ENCODE results near the gene CACNA1D.
A peak's percentile ranks its signal among the peaks of the same experiment; 100 is the strongest.

CACNA1D gene

GRCh38 chr3:53835257-53835656, 340.8 kb downstream of the CACNA1D start:
- no peak for DNase-seq

DNA sequence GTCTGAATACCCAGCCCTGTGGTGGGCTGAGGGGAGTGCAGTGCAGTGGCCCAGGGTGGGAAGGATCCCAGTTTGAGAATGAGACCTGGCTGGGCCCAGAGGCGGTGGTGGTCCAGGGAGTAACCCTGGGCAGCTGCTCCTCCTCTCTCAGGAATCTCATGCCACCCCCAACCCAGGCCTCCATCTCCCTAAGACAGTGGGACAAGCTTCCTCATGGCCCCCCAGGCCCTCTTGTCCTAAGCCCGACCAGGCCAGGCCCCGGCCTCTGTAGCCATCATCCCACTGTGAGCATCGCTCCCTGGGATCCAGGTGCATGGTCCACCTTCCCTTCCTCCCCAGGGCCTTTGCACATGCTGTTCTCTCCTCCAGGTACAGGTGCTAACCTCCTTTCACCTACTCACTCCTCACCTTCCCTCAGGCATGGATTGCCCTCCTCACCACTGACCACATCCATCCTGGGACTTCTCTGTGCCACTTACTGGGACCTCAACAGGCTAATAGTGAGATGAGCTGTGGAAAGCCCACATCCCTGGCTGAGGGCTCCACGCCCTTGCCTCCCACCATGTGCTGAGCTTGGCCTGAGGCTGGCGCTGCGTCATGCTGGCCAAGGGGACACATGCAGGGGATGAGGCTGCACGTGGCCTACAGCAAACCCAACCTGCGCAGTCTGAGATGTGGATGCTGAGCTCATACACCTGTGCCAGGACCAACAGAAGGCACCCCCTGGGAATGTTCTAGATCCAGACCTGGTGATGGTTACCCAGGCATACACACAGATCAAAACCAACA, 341.9 kb downstream of the CACNA1D start:
- DNase-seq: no peak

- DNase-seq: no peak
Measured at GRCh38 chr3:53837331-53837730, 342.9 kb downstream of the CACNA1D start.

GRCh38 chr3:53841296-53841695, 346.9 kb downstream of the CACNA1D start:
- DNase-seq: peak; percentile 36

DNA sequence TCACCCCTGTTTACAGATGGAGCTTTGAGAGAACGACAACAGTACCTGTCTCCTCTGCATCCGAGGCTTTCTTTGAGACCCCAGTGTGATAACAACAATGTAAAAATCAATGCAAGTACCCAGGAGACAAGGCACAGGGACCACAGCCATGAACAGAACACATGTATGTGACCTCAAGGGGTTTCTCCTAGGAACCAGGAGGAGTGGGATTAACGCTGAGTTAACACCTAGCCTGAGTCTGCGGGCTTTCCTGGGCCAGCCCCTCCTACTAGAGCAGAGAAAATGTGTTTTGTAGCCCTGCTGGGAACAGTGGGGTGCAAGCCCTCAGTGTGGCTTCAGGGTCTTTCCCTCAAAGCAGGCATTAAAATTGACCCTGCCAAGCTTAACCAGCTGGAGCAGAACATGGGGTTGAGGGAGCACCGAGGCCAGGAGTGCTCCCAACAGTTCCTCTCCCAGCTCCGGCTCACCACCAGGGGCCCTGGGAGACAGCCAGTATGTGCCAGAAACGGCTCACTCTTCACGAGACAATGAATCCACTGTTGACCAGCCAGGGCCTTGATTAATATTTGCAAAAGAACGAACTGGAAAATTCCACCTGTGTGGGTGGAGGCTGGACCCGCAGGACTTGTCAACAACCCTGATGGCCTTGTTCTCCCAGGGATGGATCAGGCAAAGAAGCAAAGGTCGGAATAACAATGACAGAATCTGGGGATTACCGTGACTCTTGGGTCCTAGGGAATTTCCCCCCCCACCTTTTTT, 348.2 kb downstream of the CACNA1D start:
- DNase-seq: peak; percentile 27

DNA sequence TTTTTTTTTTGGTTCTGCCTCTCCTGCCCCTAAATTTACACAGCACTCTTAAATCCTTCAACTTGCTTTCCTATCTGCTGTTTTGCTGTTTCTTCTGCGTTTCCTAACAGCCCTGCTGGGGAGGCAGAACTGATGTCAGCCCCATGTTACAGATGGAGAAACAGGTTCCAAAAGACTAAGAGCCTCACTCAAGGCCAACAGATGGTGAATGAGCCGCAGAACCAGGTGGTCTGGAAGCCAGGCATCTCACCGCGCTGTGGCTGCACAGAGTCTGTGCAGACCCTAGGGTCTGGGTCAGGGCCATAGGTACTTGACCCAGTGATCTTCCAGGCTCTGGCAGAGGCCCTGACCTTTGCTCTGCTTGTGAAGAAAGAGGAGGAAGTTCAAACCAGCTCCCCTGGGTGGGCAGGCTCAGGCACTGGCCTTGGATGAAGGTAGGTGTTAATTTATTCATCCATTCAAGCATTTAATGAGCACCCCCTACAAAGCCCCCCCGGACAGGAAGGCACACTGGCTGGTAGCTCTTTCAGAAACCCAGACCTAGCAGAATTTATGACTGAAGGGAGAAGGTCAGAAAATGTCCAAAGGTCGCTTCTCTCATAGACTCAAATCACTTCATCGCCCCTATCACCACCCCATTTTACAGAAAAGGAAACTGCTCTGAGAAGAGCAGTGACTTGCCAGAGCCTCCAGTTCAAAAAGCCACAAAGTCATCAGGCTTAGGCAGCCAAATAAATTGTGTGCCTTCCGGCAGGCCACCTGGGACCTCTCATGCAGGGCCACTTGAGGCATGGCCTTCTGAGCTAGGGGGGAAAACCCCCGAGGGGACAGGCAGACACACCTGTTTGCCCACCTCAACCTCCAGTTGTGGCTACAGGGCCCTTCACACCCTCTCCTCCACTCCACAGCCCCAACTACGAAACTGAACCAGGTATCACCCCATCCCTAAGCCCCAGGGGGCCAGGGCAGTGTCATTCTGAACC, 349.1 kb downstream of the CACNA1D start:
- peak; percentile 57 for DNase-seq

GRCh38 chr3:53844262-53845102, 350.1 kb downstream of the CACNA1D start:
- DNase-seq: no peak

DNA sequence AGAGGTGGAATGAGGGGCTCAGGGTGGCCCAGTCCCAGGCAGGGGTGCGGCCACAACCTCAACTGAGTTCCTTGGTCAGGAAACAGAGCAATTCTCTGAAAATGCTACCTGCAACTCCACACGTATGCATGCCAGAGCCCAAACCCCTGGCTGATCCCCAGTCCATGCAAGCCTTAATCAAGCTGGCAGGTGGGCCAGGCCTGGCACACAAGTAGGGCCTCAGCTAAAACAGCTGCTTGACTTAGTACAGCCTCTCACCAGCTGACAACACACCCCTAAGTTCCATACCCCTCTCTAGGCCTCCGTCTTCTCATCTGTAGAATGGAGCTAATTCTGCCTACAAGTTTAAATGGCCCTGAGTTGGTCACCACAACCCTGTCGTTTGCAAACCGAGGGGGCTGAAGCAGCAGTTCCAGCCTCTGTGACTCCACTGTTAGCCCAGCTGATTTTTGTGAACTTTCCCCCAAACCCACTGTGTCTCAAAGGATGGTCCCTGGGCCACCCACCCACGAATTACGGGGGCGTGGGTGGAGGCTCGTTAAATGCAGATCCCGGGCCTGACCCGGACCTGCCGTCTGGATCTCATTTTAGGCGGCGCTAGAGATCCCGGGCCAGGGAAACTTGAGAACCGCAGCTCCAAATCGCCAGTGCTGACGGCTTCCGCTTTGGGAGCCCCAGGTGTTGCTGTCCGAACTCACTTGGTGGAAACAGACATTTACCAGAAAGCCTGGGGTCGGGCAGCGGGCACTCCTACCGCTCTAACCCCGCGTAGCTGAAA, 350.9 kb downstream of the CACNA1D start:
- DNase-seq: no peak

GRCh38 chr3:53845881-53846133, 351.4 kb downstream of the CACNA1D start:
- DNase-seq: no peak

GRCh38 chr3:53846134-53846850, 351.9 kb downstream of the CACNA1D start, which contains the start of the genes CHDH and IL17RB:
Gene CHDH, minus strand, starts transcription at chr3:53846419. Its CDS starts 22,411 bp downstream, at chr3:53824008.
Gene IL17RB, plus strand, starts transcription at chr3:53846568. Its CDS starts 21 bp downstream, at chr3:53846589.
- peak; percentile 64 for DNase-seq

- no peak for DNase-seq
Measured at GRCh38 chr3:53846851-53847155, 352.4 kb downstream of the CACNA1D start.

GRCh38 chr3:53849916-53850315, 355.5 kb downstream of the CACNA1D start:
- no peak for DNase-seq

DNA sequence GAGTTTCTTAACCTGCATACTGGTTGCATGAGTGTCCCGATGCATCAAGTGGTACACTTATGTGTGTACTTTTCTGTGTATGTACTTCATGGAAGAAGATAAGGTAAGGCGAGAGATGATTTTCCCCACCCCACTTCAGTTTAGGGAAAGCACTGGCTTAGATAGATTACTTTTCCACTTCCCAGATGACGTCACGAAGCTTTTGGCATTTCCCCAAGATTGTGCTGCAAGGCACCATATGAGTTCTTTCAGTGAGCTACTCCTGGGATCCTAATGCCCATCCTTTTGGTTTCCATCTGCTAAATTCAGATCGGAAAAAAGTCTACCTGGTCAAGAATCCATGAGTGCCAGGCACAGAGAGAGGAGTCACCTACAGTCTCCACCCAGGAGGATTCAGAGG, 356.5 kb downstream of the CACNA1D start:
- no peak for DNase-seq

DNA sequence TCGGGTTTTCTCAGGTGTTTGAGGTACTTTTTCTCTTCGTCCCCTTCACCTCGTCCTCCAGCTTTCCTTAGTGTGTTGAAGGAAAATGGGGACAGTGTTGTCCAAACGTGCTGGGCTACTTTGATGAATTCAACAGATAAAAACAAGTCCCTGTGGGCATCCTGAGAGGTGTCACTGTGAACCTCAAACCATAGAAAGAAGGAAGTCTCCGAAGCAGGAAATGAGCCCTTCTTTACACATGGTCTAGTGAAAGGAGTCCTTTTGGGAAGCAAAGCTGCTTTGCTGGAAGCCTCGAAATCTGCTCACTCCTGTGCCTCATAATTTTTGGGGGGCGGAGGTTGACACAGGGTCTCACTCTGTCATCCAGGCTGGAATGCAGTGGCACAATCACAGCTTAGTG, 362.6 kb downstream of the CACNA1D start:
- DNase-seq: no peak

- no peak for DNase-seq
Measured at GRCh38 chr3:53858096-53858741, 363.8 kb downstream of the CACNA1D start.

DNA sequence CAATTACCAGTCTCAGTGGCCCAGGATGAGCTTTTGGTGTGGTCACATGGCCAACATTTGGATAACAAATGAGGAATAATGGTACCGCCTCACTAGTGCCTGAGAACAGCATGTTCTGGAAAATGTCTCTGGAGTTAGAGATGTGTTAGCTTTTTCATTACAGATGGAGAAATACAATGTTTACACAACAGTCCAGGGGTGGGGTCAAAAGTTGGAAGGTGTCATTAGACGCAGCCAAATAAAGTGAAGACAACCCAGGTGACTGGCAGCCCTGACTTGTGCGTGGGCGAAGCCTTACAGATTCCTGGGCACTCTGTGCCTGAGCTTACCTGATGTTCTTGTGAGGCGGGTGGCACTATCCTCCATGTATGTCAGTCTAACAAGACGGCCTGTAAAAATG, 364.8 kb downstream of the CACNA1D start:
- no peak for DNase-seq

GRCh38 chr3:53860196-53860595, 365.8 kb downstream of the CACNA1D start:
- no peak for DNase-seq

DNA sequence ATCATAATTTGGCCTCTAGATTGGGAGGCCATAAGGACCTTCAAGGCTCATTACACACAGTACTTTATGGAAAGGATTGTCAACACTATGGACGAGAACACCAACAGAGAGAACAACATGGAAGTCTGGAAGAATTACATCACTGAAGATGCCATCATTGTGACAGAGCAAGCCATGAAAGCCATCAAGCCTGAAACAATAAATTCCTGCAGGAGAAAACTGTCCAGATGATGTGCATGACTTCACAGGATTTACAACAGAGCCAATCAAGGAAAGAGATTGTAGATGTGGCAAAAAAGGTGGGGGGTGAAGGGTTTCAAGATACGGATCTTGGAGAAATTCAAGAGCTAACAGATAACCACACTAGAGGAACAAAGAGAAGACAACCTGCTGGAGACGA, 367.8 kb downstream of the CACNA1D start:
- no peak for DNase-seq

- DNase-seq: no peak
Measured at GRCh38 chr3:53863145-53863544, 368.7 kb downstream of the CACNA1D start.
